ENCODE data around the gene ZBTB46.

The ZBTB46 gene

DNA sequence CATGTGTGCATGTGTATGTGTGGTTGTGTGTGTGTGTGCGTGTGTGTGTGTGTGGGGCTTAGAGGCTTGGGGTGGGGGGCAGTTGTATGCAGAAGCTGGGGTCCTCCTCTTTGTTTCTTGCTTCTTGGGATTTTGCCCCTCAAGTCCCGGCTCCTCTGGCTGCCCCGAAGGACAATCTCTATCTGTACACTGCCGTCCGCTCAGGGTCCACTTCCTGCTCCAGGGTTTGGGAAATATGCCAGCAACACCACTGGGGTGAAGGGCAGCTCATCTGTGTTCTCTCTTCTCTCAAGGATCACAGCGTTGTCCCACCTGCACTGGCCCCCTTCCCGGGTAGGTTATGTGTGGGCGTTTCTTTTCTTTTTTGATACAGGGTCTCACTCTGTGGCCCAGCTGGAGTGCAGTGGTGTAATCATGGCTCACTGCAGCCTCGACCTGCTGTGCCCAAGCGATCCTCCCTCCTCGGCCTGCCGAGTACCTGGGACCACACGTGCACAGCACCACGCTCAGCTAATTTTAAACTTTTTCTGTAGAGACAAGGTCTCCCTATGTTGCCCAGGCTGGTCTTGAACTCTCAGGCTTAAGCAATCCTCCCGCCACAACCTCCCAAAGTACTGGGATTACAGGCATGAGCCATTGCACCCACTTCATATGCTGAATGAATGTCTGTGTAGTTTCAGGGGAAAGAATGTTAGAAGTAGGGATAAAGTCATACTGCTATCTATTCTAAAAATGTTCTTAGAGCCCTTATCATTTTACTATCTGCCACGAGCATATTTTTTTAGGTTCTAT is 65.8 kb downstream of the ZBTB46 start:
- no peak for DNase-seq

DNA sequence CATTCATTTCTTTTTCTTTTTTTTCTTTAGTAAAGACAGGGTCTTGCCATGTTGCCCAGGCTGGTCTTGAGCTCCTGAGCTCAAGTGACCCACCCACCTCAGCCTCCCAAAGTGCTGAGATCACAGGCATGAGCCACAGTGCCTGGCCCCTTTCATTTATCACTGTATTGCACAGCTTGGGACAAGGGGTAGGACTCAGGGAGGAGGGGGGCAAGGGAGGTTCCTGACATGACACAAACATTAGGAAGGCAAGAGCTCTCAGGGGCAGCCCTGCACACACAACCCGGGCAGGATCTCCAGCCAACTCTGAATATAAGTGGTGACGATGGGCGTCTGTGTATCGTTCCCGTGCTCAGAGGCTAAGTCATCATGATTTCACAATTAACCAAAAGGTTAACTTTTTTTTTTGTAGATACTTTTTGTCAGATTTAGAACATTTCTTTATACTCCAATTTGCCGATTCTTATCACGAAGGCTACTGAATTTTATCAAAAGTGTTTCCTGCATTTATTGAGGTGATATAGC is 71.6 kb downstream of the ZBTB46 start:
- no peak for DNase-seq

DNA sequence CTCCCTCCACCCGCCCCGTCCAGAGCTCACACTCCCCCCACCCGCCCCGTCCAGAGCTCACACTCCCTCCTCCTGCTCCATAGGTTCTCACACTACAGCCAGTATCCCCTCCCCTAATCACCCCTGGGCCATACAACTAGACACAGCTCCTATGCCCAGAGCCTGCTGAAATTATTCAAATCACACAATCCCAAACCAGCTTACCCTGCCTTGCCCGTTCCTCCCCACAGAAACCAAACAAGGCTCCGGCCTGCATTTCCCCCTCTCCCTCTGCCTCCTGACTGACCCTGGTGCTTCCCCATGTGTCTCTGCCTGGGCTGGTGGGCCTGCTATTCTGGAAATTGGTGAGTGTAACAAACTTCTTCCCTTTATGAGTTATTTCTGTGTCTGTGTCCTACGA is 72.9 kb downstream of the ZBTB46 start:
- DNase-seq = no peak

DNA sequence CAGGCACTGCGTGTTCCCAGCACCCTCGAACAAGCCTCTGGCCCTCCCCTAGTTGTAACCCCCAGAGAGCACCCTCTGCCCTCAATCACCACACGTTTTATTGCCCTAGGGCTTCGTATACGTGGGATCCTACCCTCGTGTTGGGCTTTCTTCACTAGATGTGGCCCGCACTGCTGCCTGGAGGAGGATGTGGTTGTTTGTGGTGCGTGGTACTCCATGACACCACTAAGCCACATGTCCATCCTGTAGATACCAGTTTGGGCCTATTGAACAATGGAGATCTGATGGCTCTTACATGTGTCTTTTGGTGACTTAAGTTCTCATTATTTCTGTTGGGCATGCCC is 74.4 kb downstream of the ZBTB46 start:
- DNase-seq = no peak

DNA sequence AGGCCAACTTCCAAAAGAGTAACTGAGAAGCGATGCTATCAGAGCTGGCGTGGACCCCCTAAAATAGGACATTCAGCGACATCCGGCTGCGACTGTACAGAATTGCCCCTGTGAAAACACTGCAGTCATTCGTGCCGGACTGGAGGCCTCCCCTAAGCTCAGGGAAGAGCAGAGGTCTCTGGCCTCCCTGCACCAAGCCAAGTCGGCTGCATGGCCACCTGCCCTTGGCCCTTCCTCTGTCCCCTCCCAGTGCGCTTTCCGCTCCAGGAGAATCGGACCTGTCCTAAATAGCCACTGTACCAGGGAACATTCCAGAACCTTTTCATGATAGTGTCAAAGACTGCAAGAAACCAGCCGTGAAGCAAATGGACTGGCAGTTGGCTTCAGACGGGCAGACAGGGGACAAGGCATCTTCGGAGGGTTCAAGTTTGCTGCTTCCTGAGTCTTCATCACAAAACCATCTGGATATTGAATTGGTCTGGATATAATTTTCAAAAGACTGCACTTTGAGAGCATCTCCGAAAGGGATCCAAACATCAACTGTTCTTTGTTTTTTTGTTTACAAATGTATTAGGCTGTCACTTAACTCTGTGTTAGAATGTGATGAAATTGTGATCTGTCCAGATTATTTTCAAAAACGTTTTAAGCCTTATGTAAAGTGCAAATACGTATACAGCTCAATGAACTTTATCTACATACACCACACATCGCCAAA is 75.0 kb downstream of the ZBTB46 start:
- DNase-seq = no peak

DNA sequence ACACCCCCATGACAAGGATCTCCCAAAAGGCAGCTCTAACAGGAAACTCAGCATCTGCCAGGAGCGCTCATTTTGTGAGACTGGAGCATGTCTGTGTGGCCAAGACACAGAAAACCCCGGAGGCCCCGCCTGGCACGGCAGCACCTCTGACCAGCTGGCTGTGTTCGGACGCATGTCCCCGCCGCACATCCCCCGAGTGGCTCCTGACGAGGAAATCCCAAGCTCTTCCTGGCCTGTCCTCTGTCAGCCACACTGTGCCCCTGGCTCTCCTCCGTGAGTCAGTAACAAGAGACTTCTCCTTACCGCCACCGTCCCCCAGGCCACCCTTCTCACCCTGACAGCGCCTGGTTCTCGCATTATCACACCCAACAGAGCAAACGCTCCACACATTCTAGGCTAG is 77.1 kb downstream of the ZBTB46 start:
- DNase-seq = no peak

DNA sequence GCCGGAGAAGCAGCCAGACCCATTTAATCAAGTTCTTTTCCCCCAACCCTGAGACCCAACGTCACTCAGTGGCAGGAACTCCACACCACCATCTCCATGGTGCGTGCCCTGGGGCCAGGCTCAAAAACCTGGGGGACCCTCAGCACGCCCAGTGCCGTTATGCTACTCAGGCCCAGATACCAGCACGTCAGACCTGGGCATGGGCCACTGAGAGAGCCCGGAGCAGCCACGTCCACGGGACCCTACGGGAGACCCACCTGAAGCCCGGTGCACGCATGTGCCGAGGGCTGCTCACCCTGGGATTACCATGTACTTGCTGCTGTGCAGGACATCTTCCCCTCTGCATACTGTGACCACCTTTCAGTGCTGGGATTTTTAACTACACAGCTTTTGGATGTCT is 77.7 kb downstream of the ZBTB46 start:
- no peak for DNase-seq

DNA sequence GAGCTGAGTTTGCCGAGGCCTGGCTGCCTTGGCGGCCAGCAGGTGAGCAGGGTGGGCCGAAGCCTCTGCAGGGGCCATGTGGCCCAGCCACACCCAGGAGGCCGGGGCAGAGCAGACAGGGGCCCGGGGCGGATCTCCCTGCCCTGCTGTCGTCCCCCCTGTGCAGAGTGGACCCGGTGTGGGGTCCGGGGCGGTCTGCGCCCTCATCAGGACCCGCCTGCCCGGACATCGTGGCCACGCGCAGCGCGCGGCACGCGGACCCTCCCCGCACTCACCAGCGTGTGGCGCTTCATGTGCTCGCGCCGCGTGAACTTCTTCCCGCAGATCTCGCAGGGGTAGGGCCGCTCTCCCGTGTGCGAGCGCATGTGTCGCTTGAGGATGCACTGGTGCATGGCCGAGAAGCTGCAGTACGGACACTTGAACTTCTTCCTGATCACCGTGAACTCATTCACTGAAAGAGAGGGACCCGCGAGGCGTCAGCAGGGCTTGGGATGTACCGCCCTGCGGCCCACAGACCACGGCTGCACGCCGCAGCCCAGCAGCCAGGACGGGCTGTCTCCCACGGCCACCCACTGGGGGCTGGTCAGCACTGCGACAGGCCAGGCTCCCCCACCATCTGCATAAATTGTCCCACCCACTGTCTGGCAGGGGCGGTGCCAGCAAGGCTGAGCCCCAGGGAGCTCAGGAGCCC is 78.5 kb downstream of the ZBTB46 start:
- no peak for DNase-seq

DNA sequence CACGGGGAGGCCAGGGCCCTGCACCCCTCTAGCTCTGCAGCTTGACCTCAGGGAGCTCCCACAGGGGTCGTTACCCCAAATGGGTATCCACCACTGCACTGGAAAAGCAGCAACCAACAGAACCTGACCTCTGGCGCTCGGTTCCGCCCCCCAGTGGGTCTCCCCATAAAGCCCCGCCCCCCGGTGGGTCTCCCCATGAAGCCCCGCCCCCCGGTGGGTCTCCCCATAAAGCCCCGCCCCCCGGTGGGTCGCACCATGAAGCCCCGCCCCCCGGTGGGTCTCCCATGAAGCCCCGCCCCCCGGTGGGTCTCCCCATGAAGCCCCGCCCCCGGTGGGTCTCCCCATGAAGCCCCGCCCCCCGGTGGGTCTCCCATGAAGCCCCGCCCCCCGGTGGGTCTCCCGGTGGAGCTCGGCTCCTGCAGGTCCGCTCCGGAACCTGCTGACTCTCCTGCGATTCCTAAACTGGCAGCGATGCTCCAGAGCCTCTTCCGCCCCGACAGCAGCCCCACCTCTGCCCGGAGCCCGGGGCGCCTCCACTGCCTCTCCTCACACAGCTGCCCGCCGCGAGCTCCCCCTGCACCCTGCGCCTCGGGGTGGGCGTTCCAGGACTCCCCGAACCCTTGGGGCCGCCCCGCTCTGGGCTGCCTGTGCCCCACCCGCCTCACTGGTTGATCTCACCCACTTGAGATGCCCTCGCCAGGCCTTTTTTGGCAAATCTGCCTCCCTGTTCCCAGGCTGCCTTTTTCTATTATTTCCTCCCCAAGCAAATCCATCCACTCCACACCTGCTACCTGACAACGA is 79.4 kb downstream of the ZBTB46 start:
- no peak for DNase-seq

DNA sequence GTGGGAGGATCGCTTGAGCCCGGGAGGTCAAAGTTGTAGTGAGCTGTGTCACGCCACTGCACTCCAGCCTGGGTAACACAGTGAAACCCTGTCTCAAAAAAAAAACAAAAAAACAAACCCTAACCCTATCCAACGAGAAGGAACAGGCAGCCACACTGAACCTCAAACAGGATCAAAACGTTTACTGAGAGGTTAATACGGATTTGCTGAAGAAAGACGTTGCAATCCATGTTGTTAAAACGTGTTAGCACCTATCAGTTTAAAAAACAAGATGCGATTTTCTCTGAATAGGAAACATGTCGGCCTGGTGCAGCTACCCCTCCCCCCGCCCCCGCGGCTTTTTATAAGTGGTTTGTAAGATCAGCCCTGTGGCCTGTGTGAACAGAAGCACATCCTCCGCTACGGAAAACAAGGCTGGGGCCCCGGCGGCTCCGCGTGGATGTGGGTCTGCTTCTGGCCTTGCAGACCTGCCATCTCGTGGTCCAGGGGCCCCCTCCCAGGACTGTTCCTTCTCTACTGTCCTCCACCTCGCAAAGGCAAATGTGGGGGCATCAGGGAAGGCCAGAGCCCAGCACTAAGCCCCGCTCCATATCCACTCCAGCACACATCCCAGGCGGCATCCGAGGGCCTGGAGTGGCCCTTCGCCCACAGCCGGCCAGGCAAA is 80.1 kb downstream of the ZBTB46 start:
- peak; percentile 70 for DNase-seq

DNA sequence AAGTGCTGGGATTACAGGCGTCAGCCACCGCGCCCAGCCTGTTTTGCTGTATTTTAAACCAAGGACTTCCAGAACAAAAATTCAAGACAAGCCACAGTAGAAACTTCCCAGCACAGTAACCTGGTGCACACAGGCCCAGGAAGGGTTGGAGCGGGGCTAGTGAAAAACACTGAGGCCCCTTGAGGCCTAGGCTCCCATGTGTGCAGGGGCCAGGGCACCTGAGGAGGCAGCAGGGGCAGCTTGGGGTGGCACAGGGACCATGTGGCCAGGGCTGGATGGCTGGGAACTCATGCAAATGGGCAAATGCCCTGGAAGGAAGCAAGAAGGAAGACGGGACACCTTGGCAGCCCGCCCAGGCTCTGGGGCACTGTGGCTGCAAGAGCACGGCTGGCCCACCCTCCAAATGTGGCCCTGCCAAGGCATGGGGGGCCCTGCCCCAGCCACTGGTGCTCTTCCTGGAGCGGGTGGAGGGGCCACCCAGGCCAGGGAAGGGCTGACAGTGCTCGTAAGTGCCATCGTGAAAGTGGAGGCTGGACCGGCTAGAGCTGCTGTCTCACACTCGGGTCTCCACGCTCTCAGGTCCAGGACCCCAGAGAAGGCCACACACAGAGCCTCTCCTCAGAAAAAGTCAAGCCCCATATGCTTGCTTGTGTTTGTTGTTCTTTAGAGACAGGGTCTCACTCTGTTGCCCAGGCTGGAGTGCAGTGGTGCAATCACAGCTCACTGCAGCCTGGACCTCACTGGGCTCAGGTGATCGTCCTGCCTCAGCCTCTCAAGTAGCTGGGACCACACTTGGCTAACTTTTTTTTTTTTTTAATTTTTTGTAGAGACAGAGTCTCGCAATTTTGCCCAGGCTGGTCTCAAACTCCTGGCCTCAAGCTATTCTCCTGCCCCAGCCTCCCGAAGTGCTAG is 81.2 kb downstream of the ZBTB46 start:
- DNase-seq = no peak

DNA sequence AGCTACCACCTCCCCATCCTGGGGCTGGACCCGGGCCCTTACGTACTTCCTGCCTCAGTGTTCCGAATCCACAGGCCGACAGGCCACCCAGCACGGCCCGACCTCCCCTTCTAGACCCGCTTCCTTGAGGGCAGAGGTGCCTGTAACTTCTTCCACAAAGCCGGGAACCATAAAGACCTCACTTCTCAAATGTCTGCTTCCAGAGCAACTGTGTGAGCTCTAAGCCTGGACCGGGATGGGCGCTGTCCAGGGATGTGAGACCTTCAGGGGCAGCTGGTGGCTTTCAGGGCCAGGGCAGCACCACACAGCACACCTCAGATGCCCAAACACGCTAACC is 82.2 kb downstream of the ZBTB46 start:
- DNase-seq = no peak

DNA sequence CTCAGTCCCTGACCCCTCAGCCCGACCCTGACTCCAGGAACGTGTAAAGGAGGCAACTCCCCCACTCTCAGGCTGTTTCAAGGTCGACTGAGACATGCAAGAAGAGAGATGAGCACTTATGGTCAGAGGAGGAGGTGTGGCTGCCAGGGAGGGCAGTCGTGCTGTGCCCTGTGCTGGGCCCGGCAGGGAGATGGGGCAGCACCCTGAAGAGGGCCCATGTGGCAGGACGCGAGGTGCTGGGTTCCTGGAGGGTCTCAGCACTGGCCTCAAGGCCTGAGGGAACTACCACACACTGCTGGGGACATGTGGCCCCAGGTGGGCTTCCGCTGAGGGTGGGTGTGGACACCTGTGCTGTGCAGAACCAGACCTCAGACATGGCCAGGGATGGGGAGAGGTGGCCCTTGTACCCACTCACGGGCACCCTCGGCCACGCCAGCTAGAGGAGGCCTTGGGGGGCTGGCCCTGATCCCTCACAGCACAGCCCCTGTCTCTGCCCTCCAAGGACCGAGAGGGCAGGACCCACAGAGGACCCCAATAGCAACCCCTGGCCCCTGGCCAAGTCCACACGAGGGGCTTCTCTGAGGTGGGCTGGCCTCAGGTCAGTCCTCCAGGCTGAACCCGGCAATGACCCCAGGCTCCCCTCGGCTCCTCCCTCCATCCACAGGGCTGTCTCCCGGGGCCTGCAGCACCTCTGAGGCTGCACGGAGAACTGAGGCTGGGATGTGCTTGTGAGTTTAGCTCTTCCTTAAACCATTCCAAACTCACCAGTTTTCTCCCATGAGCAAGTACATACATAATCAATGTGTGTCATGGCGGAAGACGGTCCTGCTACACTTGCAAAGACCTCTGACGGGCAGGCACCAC is 82.8 kb downstream of the ZBTB46 start:
- DNase-seq = no peak

DNA sequence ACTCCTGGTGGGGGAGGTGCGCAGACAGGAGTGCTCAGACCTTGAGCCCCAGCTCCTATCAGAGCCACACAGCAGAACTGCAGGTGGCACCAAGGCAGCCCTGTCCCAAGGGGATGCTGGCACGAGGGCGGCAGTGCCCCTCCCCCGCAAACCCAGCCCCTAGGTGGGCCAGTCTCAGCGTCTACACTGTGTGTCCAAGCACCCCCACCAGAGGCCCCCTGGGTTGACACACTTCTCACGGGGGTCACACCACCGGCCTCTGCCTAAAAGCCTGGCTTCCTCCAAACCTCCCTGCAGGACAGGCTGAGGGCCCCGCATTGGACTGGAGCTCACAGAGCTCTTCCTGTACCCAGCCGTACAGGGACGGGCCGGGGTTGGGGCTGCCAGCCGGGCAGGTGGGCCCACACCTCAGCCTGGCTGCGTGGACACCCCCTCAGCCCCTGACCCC is 83.4 kb downstream of the ZBTB46 start:
- DNase-seq = no peak

DNA sequence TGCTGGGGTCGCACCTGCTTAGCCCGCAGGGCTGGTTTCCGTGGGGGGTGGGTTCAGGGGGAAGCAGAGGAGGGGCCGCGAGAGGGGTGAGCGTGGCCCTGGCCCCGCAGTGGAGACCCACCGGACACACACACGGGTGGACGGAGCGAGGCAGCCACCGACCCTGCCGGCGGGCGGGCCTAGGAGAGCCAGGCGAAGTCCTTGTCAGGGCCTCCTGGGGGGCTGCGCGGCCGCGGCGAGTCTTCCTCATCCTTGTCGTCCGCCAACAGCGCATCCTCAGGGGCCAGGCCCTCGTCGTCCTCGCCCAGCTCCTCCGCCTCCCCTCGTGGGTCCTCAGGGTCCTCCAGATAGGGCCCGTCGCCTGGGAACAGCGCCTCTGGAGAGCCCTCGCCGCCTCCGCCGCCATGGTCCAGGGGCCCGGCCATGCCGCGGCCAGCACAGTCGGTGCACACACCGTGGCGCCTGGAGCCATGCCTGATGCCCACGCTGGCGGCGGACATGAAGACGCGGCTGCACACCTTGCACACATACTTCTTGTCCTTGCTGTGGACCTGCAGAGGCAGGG is 84.2 kb downstream of the ZBTB46 start:
- DNase-seq = no peak

DNA sequence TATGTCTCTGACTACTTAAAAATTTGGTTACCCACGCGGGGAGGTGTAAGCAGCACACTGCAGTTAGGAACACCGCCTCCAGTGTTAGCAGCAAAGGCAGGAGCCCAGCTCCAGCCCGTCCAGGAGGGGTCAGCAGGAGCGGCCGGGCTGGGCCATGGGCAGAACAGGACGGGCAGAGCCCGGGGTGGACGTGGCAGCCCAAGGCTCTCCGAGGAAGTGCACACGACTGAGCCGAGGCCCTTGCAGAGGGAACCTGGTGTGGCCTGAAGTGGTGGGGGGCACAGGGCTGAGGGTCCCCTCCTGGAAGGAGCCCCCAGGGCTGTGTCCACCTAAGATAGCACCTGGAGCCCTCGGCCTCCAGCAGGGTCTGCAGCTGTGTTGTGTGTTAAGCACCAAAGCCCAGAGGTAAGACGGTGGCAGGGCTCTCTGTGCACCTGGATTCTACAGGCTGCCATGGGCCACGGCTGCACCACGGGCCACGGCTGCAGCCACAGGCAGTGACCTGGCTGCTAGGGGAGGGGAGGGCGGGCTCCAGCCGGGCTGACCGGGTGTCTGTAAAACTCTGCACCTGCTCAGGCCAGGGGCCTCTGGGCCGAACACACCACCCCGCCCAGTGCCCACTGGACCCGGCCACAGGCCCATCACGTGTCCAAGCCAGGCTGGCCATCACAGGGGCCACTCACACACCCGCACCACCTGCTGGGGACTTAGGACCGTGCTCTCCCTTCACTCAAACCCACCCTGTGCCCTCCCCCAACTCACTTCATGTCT is 84.9 kb downstream of the ZBTB46 start:
- DNase-seq = no peak

DNA sequence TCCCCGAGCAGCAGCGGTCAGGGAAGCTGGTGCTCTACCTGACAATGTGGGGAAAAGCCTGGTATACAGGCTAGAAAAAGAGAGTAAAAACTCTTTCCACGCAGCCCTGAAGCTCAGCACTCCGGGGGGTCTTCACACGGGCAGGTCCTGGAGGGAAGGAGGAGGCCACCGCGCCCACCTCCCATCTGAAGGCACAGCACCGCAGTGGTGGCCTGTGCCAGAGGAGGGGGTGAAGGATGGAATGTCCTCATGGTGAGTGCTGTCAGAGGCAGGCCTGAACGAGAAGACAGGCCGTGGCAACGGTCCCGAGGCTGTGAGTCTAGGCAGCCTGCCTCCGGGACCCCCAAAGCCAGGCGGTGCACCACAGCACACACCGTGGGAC is 85.6 kb downstream of the ZBTB46 start:
- no peak for DNase-seq

DNA sequence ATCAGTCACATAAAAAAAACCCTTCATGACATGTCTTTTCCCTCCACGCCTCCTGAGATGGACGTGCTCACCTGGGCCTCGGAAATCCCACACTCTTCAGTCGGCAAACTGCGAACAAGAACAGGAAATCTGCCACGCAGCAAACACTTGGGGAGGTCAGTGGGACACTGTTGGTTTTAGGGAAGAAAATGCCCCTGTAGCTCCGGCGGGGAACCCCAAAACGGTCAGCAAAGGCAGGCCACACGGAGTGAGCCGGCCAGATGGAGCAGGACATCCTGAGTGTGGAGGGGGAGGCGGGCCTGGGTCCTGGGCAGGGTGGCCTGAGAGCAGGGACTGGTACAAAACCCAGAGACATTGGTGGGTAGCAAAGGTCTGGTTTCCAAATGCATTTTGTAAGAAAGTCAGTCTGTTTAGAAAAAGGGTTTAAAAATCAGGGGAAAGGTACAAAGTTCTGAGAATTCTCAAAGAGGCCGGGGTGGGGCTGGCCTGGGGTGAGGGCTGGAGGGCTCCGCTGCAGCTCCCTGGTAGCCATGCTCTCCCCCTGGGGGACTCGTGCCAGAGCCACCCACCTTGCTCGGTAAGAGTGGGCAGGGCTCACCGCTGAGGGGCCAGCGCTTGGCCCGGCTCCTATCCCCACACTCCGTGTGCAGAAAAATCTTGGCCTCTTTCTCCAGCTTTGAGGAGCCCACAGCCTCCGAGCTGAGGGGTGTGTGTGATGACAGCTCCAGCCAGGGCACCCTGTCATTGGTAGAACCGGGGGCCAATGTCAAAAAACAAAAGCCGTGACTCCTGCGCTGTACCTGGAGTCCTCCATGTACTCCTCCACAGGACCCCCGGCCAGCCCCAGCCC is 86.3 kb downstream of the ZBTB46 start:
- DNase-seq = no peak
